Colonic mucosa (tissue), 4 donors: ENCODE results near the gene CLIP4. TPM values are rescaled to one million over a fixed set of nuclear protein-coding genes. Genes with fewer than 3 reads are reported as not detected.
"Not testable (repeated sequence)": the region's sequence is repeated elsewhere in the genome, so short reads cannot be mapped to it uniquely, and the experiment has no call there.

ENCODE experiments used
- DNase-seq: peaks from one replicate; pipeline ENCODE4 v3.0.0-alpha.2; 2020
- H3K27ac ChIP-seq: fragments of 200-600 bp; one replicate; pipeline ENCODE4 v1.8.0; 2021
- H3K27me3 ChIP-seq: fragments of 200-600 bp; one replicate; pipeline ENCODE4 v1.8.0; 2021
- H3K36me3 ChIP-seq: fragments of 200-600 bp; one replicate; pipeline ENCODE4 v1.8.0; 2021
- H3K4me1 ChIP-seq: fragments of 200-600 bp; one replicate; pipeline ENCODE4 v1.8.0; 2021; ENCODE audit warnings: mild to moderate bottlenecking
- H3K4me3 ChIP-seq: fragments of 200-600 bp; one replicate; pipeline ENCODE4 v1.8.0; 2021
- H3K9ac ChIP-seq, 2 donors: one replicate each; pipeline ENCODE4 v1.7.0; 2013; ENCODE audit warnings: control low read depth in 2 of 2, low read depth in 2 of 2, low read length in 2 of 2
- H3K9me3 ChIP-seq: fragments of 200-600 bp; one replicate; pipeline ENCODE4 v1.8.0; 2021
- intact Hi-C: fragments of 100-400 bp; cut with DNase I; formaldehyde crosslinking; loops from one replicate; pipeline ENCODE4 v1.14.1; 2022
- total RNA-seq, 2 donors: library from RNA; stranded (reverse); fragmentation: NEBNext Ultra II Directional in 1 of 2; extraction: Animal tissue kit (Norgen Biotek cat#: 25700) in 1 of 2; gene quantifications; one replicate each; pipeline ENCODE4 v1.2.1, GENCODE V29; 2021
- TF ChIP-seq, protein P1 (sequence below): fragments of 200-600 bp; IDR thresholded peaks from one replicate; pipeline ENCODE4 v1.8.0; 2022; ENCODE audit warnings: antibody characterized with exemption, mild to moderate bottlenecking
- donor health status: healthy.
- donor health status: DM: no; HTN: no; CAD: no.
- donor health status: DM: no; HTN: no; CAD: no.

CLIP4 gene
- total RNA-seq, 2 donors from 2014 or later: 2.1 to 7.7 TPM

GRCh38 chr2:29075894-29076705 lies 39.1 kb upstream of the CLIP4 start:
- intact Hi-C loops: no loop called here
- Histone ChIP-seq H3K27ac (no peak overlapping the region), H3K36me3 (no peaks in the 10 kb centered on the region), H3K27me3 (no peaks in the 10 kb centered on the region), H3K4me3 (no peak overlapping the region), H3K9me3 (no peaks in the 10 kb centered on the region), H3K9ac (no peak overlapping the region), H3K4me1 (no peaks in the 10 kb centered on the region)
- TF ChIP-seq, protein P1, sequence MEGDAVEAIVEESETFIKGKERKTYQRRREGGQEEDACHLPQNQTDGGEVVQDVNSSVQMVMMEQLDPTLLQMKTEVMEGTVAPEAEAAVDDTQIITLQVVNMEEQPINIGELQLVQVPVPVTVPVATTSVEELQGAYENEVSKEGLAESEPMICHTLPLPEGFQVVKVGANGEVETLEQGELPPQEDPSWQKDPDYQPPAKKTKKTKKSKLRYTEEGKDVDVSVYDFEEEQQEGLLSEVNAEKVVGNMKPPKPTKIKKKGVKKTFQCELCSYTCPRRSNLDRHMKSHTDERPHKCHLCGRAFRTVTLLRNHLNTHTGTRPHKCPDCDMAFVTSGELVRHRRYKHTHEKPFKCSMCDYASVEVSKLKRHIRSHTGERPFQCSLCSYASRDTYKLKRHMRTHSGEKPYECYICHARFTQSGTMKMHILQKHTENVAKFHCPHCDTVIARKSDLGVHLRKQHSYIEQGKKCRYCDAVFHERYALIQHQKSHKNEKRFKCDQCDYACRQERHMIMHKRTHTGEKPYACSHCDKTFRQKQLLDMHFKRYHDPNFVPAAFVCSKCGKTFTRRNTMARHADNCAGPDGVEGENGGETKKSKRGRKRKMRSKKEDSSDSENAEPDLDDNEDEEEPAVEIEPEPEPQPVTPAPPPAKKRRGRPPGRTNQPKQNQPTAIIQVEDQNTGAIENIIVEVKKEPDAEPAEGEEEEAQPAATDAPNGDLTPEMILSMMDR: no peak
- no peak for DNase-seq

DNA sequence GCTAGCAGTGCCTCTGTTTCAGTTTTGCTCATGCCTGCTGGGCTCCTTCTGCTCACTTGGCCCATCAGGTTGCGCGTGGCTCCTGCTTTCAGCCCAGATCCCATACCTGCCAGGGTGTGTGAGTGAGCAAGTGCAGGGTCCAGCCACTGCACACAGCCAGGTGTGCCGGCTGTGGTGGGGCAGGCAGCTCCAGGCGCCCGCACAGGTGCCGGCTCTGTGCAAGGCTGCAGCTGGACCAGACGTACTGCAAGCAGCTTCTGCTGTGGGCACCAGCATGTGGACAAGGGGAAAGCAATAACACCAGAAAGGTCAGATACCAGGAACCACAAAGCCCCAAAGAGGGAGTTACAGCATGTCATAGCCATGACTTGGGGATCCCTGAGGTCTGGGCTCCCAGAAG lies 35.3 kb upstream of the CLIP4 start:
- no peak for DNase-seq
- no peak overlapping the region for H3K27ac ChIP-seq
- H3K4me1 ChIP-seq: no peaks in the 10 kb centered on the region
- H3K27me3 ChIP-seq: no peaks in the 10 kb centered on the region
- H3K9ac ChIP-seq: no peak overlapping the region
- TF ChIP-seq, protein P1: no peak
- intact Hi-C loops: no loop called here
- H3K36me3 ChIP-seq: no peaks in the 10 kb centered on the region
- H3K9me3 ChIP-seq: no peaks in the 10 kb centered on the region
- no peak overlapping the region for H3K4me3 ChIP-seq

DNA sequence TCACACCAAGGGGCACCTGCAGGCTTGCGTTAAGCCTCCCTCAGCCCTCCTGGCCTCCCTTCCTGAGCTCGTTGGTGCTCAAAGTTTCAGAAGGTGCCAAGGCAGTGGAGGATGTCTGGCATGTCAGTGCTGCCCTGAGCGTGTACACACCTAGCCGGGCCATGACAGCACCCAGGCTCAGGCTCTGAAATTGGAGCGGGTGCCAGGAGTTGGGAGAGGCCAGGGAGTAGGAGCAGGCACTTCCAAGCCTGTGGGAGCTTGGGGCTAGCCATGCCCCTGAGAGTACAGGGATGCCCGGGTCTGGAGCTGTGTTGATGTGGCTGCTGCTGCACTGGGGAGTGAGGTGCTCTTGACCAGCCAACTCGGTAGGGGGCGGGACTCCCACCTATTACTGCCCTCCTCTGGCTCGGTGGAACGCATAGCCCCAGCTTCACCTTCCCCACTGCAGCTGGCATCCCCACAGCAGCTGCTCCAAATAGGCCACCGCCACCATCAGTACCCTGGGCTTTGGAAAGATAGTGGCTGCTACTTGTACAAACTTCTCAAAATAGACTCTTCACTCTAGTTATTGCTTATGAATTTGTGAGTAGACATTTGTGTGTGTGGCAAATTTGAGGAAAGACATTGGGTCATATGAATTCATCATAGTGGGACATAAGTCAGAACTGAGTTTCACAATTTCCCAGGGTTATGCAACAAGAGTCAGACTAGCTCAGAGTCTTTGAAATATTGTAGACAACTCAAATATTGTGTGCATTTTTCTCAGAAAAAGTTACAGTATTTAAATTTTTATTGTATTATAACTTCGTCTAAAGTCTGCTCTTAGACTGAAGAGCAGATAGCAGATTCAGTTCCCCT lies 34.1 kb upstream of the CLIP4 start:
- no peaks in the 10 kb centered on the region for H3K27me3 ChIP-seq
- H3K36me3 ChIP-seq: no peaks in the 10 kb centered on the region
- intact Hi-C loops: no loop called here
- no peak overlapping the region for H3K9ac ChIP-seq
- no peak overlapping the region for H3K27ac ChIP-seq
- TF ChIP-seq, protein P1: no peak
- DNase-seq: no peak
- no peaks in the 10 kb centered on the region for H3K4me1 ChIP-seq
- no peak overlapping the region for H3K4me3 ChIP-seq
- H3K9me3 ChIP-seq: no peaks in the 10 kb centered on the region

GRCh38 chr2:29082804-29083495 lies 32.3 kb upstream of the CLIP4 start:
- intact Hi-C loops: no loop called here
- H3K4me3 ChIP-seq: no peak overlapping the region
- H3K9ac ChIP-seq: no peak overlapping the region

DNA sequence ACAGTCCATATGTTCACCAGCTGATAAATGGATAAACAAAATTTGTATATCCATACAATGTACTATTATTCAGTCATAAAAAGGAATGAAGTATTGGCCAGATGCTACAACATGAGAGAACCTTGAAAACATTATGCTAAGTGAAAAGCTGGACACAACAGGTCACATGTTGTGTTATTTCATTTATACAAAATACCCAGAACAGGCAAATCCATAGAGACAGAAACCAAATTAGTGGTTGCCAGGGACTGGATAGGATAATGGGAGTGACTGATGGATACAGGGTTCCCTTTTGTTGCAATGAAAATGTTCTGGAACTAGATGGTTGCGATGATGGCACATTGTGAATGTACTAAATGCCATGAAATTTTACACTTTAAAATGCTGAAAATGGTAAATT lies 30.7 kb upstream of the CLIP4 start:
- no peak overlapping the region for H3K9ac ChIP-seq
- DNase-seq: no peak
- intact Hi-C loops: no loop called here
- no peaks in the 10 kb centered on the region for H3K27me3 ChIP-seq
- H3K4me1 ChIP-seq: no peaks in the 10 kb centered on the region
- H3K9me3 ChIP-seq: no peaks in the 10 kb centered on the region
- no peaks in the 10 kb centered on the region for H3K36me3 ChIP-seq
- TF ChIP-seq, protein P1: no peak
- no peak overlapping the region for H3K4me3 ChIP-seq
- H3K27ac ChIP-seq: no peak overlapping the region

More at GRCh38 chr2:29082804-29083495, 32.3 kb upstream of the CLIP4 start:
- TF ChIP-seq, protein P1: no peak
- DNase-seq: no peak
- Histone ChIP-seq H3K9me3 (no peaks in the 10 kb centered on the region), H3K36me3 (no peaks in the 10 kb centered on the region), H3K27me3 (no peaks in the 10 kb centered on the region), H3K27ac (no peak overlapping the region), H3K4me1 (no peaks in the 10 kb centered on the region)

GRCh38 chr2:29090311-29090710 lies 24.9 kb upstream of the CLIP4 start:
- H3K36me3 ChIP-seq, H3K4me1 ChIP-seq, H3K27ac ChIP-seq, DNase-seq, H3K9me3 ChIP-seq, H3K9ac ChIP-seq, H3K27me3 ChIP-seq, intact Hi-C loops, H3K4me3 ChIP-seq: not testable (repeated sequence)
